GM12878 (cell line): ENCODE measurements around the gene SLC6A12. TPM values are rescaled to one million over a fixed set of nuclear protein-coding genes. Genes with fewer than 3 reads are reported as not detected.

Experiments
- ATF2 ChIP-seq: IDR thresholded peaks from 2 replicates; pipeline ENCODE4 v1.6.1; 2012; ENCODE audit warnings: low read length, inconsistent platforms
- HDAC2 ChIP-seq: fragments of 200-600 bp; sonication (generic); IDR thresholded peaks from 2 replicates; pipeline ENCODE4 v1.6.1; 2017
- KDM1A ChIP-seq: fragments of 200-600 bp; sonication (generic); IDR thresholded peaks from 2 replicates; pipeline ENCODE4 v1.6.1; 2016; ENCODE audit warnings: borderline replicate concordance
- PRDM15 ChIP-seq: fragments of 450-650 bp; formaldehyde crosslinking; IDR thresholded peaks from 2 replicates; pipeline ENCODE4 v1.4.0; 2020; ENCODE audit warnings: mild to moderate bottlenecking, moderate library complexity
- SIX5 ChIP-seq: IDR thresholded peaks from 2 replicates; pipeline ENCODE4 v1.6.1; 2011; ENCODE audit warnings: mild to moderate bottlenecking, low read depth, low read length, moderate library complexity; ENCODE audit not compliant: severe bottlenecking
- SREBF1 ChIP-seq: IDR thresholded peaks from 2 replicates; pipeline ENCODE4 v1.6.1; 2012; ENCODE audit warnings: mild to moderate bottlenecking, low read length
- SUPT20H ChIP-seq: IDR thresholded peaks from 2 replicates; pipeline ENCODE4 v1.6.1; 2011; ENCODE audit warnings: low read depth, mild to moderate bottlenecking, low read length, moderate library complexity, borderline replicate concordance; ENCODE audit not compliant: control insufficient read depth
- TAF1 ChIP-seq: IDR thresholded peaks from 2 replicates; pipeline ENCODE4 v1.6.1; 2011; ENCODE audit warnings: mild to moderate bottlenecking, low read depth, low read length, borderline replicate concordance
- TCF7 ChIP-seq: IDR thresholded peaks from 2 replicates; pipeline ENCODE4 v1.6.1; 2014; ENCODE audit warnings: antibody characterized with exemption, borderline replicate concordance
- ZSCAN29 ChIP-seq: fragments of 450-650 bp; IDR thresholded peaks from 2 replicates; pipeline ENCODE4 v1.6.1; 2017; ENCODE audit warnings: mild to moderate bottlenecking, moderate library complexity
- polyA plus RNA-seq, 11 experiments: library from polyadenylated mRNA; depleted of rRNA in 4 of 11; unstranded in 6 of 11; stranded (reverse) in 5 of 11; fragments of >200 nt; fragmentation: Nextera tagmentation in 4 of 11; fragmentation: Illumina TruSeq in 1 of 11; extraction: Ambion mirVana in 4 of 11; extraction: Trizol in 1 of 11; gene quantifications; 1 replicate in 1 of 11; 2 replicates in 10 of 11; pipeline versions ENCODE4 v1.2.1 to v1.2.3, GENCODE V29; 2011 to 2016; ENCODE audit warnings: inconsistent platforms in 2 of 11, missing spikeins in 2 of 11, low read depth in 1 of 11
- total RNA-seq, 4 experiments: library from RNA; depleted of rRNA in 3 of 4; stranded (reverse); fragments of >200 nt in 3 of 4; fragmentation: Illumina TruSeq in 1 of 4; extraction: Trizol in 1 of 4; gene quantifications; 2 replicates each; pipeline versions ENCODE4 v1.2.1 to v1.2.3, GENCODE V29; 2013 to 2021

SLC6A12 gene
- total and polyA plus RNA-seq, 10 of the 15 experiments (the other 5 are each of a cell fraction or from before 2014, with no cell fraction given) = 0.06 to 0.11 (median 0.07) TPM; not detected in 7

GRCh38 chr12:140162-140561, 73.8 kb downstream of the SLC6A12 start (continued):
- no peak for TF ChIP-seq PRDM15
- TF ChIP-seq TCF7 = no peak
- TF ChIP-seq SIX5 = no peak
- TF ChIP-seq ATF2 = no peak
- TF ChIP-seq ZSCAN29 = no peak
- TF ChIP-seq SREBF1 = no peak
- TF ChIP-seq SUPT20H = no peak
- TF ChIP-seq TAF1 = no peak
- TF ChIP-seq HDAC2 = no peak
- no peak for TF ChIP-seq KDM1A

Other genes starting within 250 kb of the SLC6A12 start
- gene IQSEC3, start 147.4 kb downstream of the SLC6A12 start, total RNA-seq (2014; rRNA removed) = not detected in 2 replicates
- not detected in 2 replicates for gene IQSEC3, start 147.4 kb downstream of the SLC6A12 start, total RNA-seq (2014; rRNA removed; fragmentation: Illumina TruSeq; extraction: Trizol)
- not detected in 2 replicates for gene IQSEC3, start 147.4 kb downstream of the SLC6A12 start, total RNA-seq (2021)
- not detected in 2 replicates for gene IQSEC3, start 147.4 kb downstream of the SLC6A12 start, polyA plus RNA-seq (2011; rRNA removed)
- not detected in 2 replicates for gene IQSEC3, start 147.4 kb downstream of the SLC6A12 start, polyA plus RNA-seq (2014; fragmentation: Illumina TruSeq; extraction: Trizol)
- gene IQSEC3, start 147.4 kb downstream of the SLC6A12 start, polyA plus RNA-seq (2014; fragmentation: Nextera tagmentation; extraction: Ambion mirVana) = not detected
- not detected in 2 replicates for gene IQSEC3, start 147.4 kb downstream of the SLC6A12 start, polyA plus RNA-seq (2014; rRNA removed)
- gene IQSEC3, start 147.4 kb downstream of the SLC6A12 start, polyA plus RNA-seq (2016; fragmentation: Nextera tagmentation; extraction: Ambion mirVana) = not detected
- not detected in 2 replicates for gene SLC6A13, start 48.7 kb upstream of the SLC6A12 start, total RNA-seq (2014; rRNA removed)
- 0.18 and 0.32 TPM in 2 replicates for gene SLC6A13, start 48.7 kb upstream of the SLC6A12 start, total RNA-seq (2014; rRNA removed; fragmentation: Illumina TruSeq; extraction: Trizol)
- 0.46 and 0.61 TPM in 2 replicates for gene SLC6A13, start 48.7 kb upstream of the SLC6A12 start, total RNA-seq (2021)
- gene SLC6A13, start 48.7 kb upstream of the SLC6A12 start, polyA plus RNA-seq (2011; rRNA removed) = 1.2 and 2.1 TPM in 2 replicates
- gene SLC6A13, start 48.7 kb upstream of the SLC6A12 start, polyA plus RNA-seq (2014; fragmentation: Illumina TruSeq; extraction: Trizol) = 0.35 TPM in 1 of 2 replicates, not detected in the other
- under 1 TPM; 0.19 to 0.20 TPM for gene SLC6A13, start 48.7 kb upstream of the SLC6A12 start, polyA plus RNA-seq (2014; fragmentation: Nextera tagmentation; extraction: Ambion mirVana)
- gene SLC6A13, start 48.7 kb upstream of the SLC6A12 start, polyA plus RNA-seq (2014; rRNA removed) = 0.18 and 0.20 TPM in 2 replicates
- gene SLC6A13, start 48.7 kb upstream of the SLC6A12 start, polyA plus RNA-seq (2016; fragmentation: Nextera tagmentation; extraction: Ambion mirVana) = not detected
- 28.6 and 30.4 TPM in 2 replicates for gene KDM5A, start 175.2 kb upstream of the SLC6A12 start, total RNA-seq (2014; rRNA removed)
- 36.4 and 37.7 TPM in 2 replicates for gene KDM5A, start 175.2 kb upstream of the SLC6A12 start, total RNA-seq (2014; rRNA removed; fragmentation: Illumina TruSeq; extraction: Trizol)
- 54.3 and 59.9 TPM in 2 replicates for gene KDM5A, start 175.2 kb upstream of the SLC6A12 start, total RNA-seq (2021)
- 26.7 and 28.1 TPM in 2 replicates for gene KDM5A, start 175.2 kb upstream of the SLC6A12 start, polyA plus RNA-seq (2011; rRNA removed)
- 20.5 and 33.7 TPM in 2 replicates for gene KDM5A, start 175.2 kb upstream of the SLC6A12 start, polyA plus RNA-seq (2014; fragmentation: Illumina TruSeq; extraction: Trizol)
- 10 to 100 TPM in 1 of 2 experiments, 1 to 10 TPM in 1; 9.0 to 10.5 TPM for gene KDM5A, start 175.2 kb upstream of the SLC6A12 start, polyA plus RNA-seq (2014; fragmentation: Nextera tagmentation; extraction: Ambion mirVana)
- 14.8 and 16.3 TPM in 2 replicates for gene KDM5A, start 175.2 kb upstream of the SLC6A12 start, polyA plus RNA-seq (2014; rRNA removed)
- 10 to 100 TPM; 35.2 to 40.0 TPM for gene KDM5A, start 175.2 kb upstream of the SLC6A12 start, polyA plus RNA-seq (2016; fragmentation: Nextera tagmentation; extraction: Ambion mirVana)
- 12.4 and 14.5 TPM in 2 replicates for gene CCDC77, start 187.5 kb upstream of the SLC6A12 start, total RNA-seq (2014; rRNA removed)
- gene CCDC77, start 187.5 kb upstream of the SLC6A12 start, total RNA-seq (2014; rRNA removed; fragmentation: Illumina TruSeq; extraction: Trizol) = 18.9 and 21.5 TPM in 2 replicates
- gene CCDC77, start 187.5 kb upstream of the SLC6A12 start, total RNA-seq (2021) = 11.2 and 12.0 TPM in 2 replicates
- gene CCDC77, start 187.5 kb upstream of the SLC6A12 start, polyA plus RNA-seq (2011; rRNA removed) = 16.5 and 22.2 TPM in 2 replicates
- 20.6 and 22.5 TPM in 2 replicates for gene CCDC77, start 187.5 kb upstream of the SLC6A12 start, polyA plus RNA-seq (2014; fragmentation: Illumina TruSeq; extraction: Trizol)
- 1 to 10 TPM; 8.8 to 9.9 TPM for gene CCDC77, start 187.5 kb upstream of the SLC6A12 start, polyA plus RNA-seq (2014; fragmentation: Nextera tagmentation; extraction: Ambion mirVana)
- gene CCDC77, start 187.5 kb upstream of the SLC6A12 start, polyA plus RNA-seq (2014; rRNA removed) = 11.7 and 15.4 TPM in 2 replicates
- 10 to 100 TPM; 16.3 to 17.7 TPM for gene CCDC77, start 187.5 kb upstream of the SLC6A12 start, polyA plus RNA-seq (2016; fragmentation: Nextera tagmentation; extraction: Ambion mirVana)
- gene B4GALNT3, start 245.8 kb upstream of the SLC6A12 start, total RNA-seq (2014; rRNA removed) = 3.1 and 3.6 TPM in 2 replicates
- gene B4GALNT3, start 245.8 kb upstream of the SLC6A12 start, total RNA-seq (2014; rRNA removed; fragmentation: Illumina TruSeq; extraction: Trizol) = 2.3 and 2.7 TPM in 2 replicates
- 3.1 and 3.8 TPM in 2 replicates for gene B4GALNT3, start 245.8 kb upstream of the SLC6A12 start, total RNA-seq (2021)
- 0.01 TPM in 1 of 2 replicates, not detected in the other for gene B4GALNT3, start 245.8 kb upstream of the SLC6A12 start, polyA plus RNA-seq (2011; rRNA removed)
- gene B4GALNT3, start 245.8 kb upstream of the SLC6A12 start, polyA plus RNA-seq (2014; fragmentation: Illumina TruSeq; extraction: Trizol) = 0.57 and 1.8 TPM in 2 replicates
- gene B4GALNT3, start 245.8 kb upstream of the SLC6A12 start, polyA plus RNA-seq (2014; fragmentation: Nextera tagmentation; extraction: Ambion mirVana) = under 1 TPM; 0.05 to 0.26 TPM
- 2.2 and 2.8 TPM in 2 replicates for gene B4GALNT3, start 245.8 kb upstream of the SLC6A12 start, polyA plus RNA-seq (2014; rRNA removed)
- 1 to 10 TPM; 3.8 to 4.2 TPM for gene B4GALNT3, start 245.8 kb upstream of the SLC6A12 start, polyA plus RNA-seq (2016; fragmentation: Nextera tagmentation; extraction: Ambion mirVana)